ENCODE results near the gene CYB5B. TPM values are rescaled to one million over a fixed set of nuclear protein-coding genes. Genes with fewer than 3 reads are reported as not detected.
A peak's percentile ranks its signal among the peaks of the same experiment; 100 is the strongest.

Gene CYB5B, protein sequence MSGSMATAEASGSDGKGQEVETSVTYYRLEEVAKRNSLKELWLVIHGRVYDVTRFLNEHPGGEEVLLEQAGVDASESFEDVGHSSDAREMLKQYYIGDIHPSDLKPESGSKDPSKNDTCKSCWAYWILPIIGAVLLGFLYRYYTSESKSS
- 97.5 TPM for total RNA-seq (ENCODE audit: insufficient read depth, low replicate concordance)

DNA sequence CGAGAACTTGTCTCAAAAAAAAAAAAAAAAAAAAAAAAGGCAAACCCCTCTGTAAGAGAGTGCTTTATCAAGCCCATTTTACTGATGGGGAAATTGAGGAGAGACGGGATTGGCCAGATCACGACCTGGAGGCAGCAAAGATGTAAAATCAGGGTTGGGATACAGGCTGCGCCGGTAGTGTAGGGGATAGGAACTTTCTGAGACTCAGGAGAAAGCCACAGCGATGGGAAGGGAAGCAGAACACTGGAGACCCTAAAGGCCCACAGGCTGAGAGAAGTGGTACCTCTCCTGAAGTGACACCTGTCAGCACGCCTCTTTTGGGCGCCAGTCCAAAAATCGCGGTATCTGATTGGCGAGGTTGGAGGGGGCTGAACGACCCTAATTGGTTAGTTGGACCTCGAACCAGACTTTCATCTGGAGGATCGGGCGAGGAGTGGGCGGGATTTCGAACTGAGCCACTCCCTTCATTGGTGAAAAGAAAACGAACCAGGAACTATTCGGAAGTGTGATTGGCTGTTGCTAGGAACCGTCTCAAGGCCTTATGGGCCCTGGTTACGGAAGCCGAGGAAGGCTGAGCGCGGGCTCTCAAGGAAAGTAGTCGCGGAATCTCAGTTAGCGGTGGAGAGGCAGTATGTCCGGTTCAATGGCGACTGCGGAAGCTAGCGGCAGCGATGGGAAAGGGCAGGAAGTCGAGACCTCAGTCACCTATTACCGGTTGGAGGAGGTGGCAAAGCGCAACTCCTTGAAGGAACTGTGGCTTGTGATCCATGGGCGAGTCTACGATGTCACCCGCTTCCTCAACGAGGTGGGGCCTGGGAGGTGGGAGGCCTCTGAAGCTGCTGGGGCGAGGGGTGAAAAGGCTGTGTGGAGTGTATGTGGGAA lies at the start of gene CYB5B:
TSS of gene CYB5B (plus strand) at position 567 of the 882 bp plus-strand sequence. CDS start at position 632, 65 bp downstream.
- DNase-seq (ENCODE audit: low spot score), result peak; percentile 99

DNA sequence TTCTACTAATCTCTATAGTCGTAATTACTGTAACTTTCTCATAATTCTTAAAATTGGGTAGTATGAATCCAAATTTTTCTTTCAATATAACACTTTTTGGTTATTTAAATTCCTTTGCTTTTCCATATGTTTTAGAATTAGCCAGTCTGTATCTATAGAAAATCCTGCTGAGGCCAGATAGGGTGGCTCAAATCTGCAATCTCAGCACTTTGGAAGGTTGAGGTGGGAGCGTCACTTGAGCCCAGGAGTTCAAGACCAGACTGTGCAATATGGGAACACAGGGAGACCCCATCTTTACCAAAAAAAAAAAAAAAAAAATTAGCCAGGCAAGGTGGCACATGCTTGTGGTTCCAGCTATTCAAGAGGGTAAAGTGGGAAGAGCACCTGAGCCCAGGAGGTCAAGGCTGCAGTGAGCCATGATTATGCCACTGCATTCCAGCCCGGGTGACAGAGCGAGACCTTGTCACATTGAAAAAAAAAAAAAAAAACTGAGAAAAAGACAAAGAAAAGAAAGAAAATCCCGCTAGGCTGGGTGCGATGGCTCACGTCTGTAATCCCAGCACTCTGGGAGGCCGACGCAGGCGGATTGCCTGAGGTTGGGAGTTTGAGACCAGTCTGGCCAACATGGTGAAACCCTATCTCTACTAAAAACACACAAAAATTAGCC lies 47.9 kb upstream of the CYB5B start:
- DNase-seq (ENCODE audit: low spot score), result no peak

DNA sequence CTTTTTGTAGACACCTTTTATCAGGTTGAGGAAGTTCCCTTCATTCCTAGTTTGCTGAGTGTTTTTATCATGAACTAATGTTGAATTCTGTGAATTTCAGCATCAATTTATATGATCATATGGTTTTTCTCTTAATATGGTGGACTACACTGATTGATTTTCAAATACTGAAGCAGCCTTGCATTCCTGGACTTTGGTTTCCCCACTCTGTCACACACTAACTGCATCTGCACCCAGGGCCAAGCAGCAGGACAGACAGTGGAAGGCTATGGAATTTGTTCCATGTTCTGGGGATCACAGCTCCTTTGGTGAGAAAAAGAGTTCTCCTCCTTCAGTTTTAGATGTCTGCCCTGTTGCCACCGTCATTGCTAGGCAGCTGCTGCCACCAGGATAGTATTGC lies 46.4 kb upstream of the CYB5B start:
- no peak for DNase-seq (ENCODE audit: low spot score)

DNA sequence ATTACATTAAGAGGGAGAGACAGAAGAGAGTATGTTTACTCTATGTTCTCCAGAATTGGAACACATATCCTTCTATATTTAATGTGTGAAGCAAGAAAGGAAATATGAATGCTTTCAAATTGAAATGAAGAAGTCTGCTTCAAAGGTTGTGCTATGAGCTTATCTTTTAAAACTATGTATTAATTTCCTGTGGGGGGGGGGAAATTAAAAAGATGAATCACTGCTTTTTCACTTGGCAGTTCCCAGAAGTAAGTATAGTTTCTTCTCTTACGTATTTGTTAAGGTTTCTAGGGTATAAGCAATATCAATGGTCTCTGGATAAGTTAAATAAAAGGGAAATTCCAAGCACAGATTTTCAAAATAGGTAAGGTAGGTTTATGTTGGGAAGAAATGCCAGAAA lies 45.7 kb upstream of the CYB5B start:
- DNase-seq (ENCODE audit: low spot score), result no peak

DNA sequence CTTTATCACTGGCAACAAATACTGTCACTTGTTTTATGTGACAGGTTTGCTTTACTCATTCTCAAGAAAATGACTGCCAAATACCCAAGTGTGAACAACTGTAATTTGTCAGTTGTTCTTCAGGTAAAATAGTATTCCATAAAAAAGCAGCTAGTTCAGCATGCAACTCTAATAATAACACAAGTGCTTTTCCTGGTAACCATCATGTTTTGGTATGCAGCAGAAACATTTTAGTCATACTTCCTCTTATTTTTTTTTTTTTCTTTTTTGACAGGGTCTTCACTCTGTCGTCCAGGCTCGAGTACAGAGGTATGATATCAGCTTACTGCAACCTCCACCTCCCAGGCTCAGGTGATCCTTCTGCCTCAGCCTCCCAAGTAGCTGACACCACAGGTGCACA lies 43.2 kb upstream of the CYB5B start:
- no peak for DNase-seq (ENCODE audit: low spot score)

DNA sequence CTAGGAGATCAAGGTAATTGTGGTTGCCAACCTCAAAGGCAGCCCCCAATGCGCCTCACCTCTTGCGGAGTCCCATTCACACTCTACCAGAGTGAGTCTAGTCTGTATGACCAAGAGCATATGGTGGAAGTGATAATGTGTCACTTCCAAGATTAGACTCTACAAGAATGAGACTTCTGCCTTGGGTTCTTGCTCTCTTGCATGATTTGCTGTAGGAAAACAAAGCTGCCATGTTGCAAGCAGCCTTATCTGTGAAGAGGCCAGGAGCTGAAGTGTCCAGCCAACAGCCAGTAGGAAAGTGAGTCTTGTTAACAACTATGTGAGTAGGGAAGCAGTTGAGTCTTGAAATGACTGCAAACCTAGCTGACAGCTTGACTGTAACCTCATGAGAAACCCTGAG lies 42.0 kb upstream of the CYB5B start:
- DNase-seq (ENCODE audit: low spot score), result no peak

DNA sequence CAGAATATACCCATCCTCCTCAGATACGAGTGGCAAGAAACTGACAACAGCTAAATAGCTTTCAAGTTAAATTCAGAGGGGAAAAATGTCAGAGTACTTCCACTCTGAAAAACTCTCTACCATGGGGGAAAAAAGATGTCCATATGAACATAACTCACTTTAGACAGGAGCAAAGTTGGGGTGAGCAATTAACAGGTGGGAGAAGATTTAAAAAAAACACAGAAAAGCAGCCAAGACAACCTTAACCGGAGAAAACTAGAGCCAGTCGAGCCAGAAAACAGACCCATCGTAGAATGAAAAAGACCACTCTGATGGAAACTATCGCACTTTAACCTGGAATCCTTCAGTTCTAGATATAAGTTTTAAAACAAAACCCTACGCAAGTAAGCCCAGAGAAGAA lies 39.4 kb upstream of the CYB5B start:
- no peak for DNase-seq (ENCODE audit: low spot score)

DNA sequence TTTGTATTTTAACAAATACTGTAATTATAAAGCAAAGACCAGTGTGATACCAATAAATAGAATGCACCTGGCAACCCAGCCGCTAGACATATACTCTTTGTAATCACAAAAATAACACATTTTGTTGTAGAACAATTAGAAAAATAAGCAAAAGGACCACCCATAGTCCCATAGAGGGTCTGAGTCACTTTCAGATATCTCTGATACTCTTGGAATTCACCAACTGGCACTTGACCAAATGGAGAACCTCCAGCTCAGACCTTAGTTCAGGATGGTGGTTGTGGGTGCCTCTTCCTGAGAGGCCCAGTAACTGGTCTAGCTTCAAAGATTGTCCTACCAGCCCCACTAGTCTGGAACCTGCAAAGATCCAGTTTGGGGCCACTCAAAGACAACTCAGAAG lies 37.8 kb upstream of the CYB5B start:
- DNase-seq (ENCODE audit: low spot score), result no peak

DNA sequence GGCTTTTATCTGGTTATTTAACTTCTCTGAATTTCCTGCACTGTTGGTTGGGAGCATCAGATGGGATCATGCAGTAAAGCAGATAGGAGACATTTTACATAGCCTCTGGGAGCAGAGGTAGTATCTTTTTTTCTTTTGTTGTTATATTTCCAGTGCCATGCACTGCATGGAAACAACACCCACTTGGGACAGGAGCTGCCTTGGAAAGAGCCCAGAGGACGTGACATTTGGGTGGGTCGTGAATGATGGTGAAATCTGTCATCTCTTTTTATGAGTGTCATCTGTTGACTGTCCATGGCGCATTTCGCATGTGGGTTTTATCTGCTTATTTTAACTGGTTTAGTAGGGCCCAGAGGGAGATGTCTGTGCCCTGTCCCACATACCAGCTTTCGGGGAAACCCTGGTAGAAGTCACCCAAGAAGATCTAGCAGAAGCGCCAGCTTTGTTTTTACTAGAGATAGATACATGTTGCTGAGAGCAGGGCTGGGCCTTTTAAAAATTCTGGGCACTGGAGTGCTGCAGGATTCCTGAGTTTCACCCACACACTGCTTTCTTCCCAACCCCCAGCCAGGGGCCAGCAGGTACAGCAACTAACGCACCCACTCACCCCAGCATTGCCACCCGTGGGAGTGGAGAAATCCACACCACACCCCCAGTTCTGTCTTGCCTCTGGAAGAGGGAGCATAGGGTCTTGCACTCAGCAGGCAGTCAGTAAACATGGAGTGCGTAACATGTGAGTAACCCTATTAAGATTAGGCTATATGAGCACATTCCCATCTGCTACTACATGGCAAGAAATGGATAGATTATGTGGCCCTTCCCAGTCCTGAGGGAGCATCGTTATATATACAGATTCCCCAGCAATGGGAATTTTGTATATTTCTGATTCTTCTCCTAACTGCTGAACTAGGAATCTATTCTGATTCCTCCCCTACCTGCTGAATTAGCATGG lies 30.2 kb upstream of the CYB5B start:
- no peak for DNase-seq (ENCODE audit: low spot score)

DNA sequence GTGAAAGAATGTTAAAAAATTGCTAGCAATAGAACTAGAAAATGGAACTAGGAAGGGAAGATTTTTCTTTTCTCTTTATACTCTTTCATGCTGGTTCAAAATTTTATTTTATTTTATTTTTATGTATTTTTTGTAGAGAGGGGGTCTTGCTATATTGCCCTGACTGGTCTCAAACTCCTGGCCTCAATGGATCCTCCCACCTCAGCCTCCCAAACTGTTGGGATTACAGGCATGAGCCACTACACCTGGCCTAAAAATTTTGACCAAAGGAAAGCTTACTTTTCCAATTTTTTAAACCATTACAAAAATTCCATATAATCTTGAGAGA lies 28.6 kb upstream of the CYB5B start:
- no peak for DNase-seq (ENCODE audit: low spot score)

DNA sequence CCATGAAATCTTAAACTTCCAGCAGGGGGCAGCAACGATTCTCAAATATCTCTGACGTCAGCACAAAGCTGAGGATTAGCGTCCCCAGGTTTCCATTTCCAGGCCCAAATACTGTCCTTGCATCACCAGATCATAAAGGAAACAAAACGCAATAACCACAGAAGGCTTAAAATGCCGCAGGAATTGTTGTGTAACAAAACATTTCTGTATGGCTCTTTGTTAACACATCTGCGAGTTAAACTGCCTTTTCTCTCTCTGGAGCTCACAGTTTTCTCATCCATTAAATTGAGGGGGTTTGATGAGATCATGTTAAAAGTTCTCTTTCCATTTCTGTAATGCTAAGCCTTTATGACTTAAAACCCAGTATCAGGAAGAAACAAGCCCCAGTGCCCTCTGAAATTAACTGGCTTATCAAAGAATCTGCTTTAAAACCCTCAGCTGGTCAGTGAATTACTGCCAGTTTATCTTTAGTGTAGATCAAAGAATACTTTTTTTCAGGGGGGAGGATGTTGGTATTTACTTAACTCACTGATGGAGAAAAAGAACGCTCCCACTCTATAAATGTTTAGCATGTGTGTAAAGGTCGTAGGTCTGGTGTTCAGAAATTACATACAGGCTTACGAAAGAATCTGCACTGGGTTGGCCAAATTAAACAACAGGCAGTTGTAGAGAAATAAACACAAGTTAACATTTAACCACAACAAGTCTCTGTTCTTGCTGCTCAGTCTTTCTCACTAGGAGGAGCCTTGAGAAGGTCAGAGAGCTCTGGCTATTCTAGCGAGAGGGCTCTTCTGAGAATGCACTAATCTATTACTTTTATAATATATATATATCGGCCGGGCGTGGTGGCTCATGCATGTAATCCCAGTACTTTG lies 28.0 kb upstream of the CYB5B start:
- DNase-seq (ENCODE audit: low spot score), result peak; percentile 93

DNA sequence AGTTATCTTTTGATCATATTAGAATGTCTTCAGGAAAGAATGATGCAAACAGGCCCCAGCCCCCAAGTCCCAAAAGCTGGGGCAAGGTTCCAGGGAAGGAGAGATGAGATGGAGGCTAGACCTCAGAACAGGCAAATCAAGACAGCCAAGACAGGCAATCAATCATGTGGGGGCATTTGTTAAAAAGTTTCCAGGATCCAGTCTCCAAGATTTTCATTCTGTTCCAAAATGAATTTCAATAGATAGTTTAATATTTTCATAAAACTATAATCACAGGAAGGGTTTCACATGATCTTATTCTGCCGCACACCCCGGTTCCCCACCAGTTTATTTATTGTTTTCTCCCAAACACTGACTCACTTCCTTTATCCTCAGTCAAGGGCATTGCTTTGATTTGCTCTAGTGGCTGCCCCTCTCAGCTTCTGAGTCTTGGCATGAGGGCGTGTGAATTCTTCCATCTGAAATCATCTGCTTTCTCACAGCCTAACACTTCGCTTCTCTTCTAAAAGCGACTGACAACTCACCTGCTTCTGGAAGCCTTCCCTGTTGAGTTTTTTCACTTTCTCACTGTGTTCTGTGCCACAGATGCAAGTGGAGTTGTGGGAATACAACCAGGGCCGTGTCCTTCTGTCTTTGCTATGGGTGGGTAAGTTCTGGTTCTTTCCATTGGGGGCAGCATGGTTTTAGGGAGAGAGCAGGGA lies 26.4 kb upstream of the CYB5B start:
- peak; percentile 81 for DNase-seq (ENCODE audit: low spot score)

DNA sequence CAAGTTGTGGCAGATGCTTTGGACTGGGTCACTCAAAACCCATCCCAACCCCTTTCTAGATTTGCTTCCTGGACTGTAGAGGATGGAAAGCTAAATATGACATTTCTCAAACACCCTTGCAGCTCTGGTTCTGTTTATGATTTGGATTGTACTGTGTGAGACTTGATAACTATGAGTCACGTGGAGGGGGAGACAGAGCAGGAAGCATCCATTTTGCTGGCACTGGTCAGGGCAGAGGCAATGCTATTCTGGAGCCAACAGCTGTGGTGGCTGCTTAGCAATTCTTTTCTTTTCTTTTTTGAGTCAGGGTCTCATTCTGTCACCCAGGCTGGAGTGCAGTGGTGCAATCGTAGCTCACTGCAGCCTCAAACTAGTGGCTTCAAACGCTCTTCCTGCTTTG lies 25.1 kb upstream of the CYB5B start:
- no peak for DNase-seq (ENCODE audit: low spot score)

DNA sequence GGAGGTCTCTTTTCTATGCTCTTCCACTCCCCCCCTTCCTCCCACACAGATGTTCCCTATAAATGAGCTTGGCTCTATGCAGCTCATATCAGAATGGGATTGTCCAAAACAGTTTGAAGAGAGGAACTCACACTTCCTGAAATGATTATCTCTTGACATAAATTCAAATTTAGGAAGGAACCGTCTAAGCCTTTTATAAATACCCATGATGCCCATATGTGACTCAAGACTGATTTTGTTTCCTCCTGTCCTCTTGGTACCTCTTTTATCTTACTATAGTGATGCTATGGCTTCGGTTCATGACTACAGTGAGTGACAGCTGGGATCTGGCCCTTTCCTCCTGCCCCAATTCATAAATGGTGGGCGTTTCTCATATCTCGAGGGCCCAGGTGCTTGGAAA lies 22.0 kb upstream of the CYB5B start:
- DNase-seq (ENCODE audit: low spot score), result no peak

DNA sequence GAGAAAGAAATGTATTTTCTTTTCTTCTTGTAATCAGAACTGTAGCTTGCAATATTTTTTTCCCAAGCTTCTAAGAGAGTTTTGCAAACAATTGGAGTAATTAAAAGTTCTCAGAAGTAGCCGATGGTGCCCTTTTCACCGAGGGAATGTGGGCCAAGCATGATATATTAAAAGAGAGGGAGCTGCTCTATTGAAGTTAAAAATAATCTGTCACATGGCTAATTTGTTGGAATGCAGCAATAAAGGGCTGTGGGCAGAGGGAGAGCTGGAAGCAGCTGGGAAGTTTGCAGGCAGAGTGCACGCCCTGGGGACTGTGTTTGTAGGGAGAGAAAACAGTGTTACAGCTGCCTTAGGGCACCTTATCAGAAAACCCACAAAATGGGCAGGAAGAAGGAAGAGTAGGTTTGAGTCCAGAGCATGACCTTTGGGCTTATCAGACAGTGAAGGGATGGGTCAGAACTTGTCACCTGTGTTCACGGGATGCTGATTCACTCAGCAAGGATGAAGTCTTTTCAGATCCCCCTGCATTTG lies 20.1 kb upstream of the CYB5B start:
- peak; percentile 84 for DNase-seq (ENCODE audit: low spot score)

DNA sequence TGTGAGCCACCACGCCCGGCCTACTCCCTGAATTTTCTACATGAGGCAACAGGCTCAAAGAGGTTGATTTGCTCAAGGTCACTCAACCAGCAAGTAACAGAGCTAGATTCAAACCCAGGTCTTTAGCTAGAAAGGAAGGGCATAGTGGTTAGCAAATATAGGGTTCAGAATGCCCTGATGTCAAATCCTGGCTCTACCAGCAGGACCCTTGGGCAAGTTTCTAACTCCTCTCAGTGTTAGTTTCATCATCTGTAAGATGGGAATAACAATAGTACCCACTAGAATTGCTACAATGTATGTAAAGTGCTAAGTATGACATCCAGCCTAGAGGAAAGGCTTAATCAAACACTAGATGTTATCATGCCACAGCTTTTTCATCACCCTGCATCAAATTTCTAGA lies 19.1 kb upstream of the CYB5B start:
- no peak for DNase-seq (ENCODE audit: low spot score)

DNA sequence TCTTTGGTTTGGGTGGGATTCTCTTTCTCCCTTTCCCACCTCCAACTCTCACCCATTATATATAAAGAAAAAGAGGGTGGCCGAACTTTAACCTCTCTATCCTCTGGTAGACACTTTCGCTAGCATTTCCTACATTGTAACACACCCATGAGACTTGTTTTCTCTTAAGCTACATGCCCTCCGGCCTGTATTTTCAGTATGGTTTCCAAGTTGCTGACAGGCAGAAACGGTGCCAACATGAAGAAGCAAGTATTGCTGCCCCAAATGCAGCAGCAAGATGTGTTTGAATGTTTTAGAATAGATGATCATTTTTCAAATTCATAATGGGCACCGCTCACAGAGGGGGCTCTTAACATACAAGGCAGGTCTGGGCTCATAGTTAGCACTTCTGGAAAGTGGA lies 18.7 kb upstream of the CYB5B start:
- no peak for DNase-seq (ENCODE audit: low spot score)

DNA sequence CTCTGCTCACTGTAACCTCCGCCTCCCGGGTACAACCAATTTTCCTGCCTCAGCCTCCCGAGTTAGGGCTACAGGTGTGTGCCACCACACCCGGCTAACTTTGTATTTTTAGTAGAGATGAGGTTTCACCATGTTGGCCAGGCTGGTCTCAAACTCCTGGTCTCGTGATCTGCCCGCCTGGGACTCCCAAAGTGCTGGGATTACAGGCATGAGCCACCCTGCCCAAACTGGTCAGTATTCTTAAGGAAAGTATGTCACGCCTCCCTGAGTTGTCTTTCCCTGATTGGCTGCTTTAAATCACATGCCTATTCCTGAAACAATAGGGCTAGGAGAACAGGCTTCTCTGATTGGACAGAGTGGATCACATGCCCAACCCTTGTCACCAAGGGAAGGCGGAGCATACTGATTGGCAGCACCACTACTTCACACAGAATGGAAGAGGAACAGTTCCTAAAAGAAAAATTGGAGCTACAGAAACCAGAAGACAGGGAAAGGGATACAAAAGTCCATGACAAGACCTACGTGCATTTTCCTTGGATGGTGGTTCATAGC lies 17.6 kb upstream of the CYB5B start:
- DNase-seq (ENCODE audit: low spot score), result no peak

DNA sequence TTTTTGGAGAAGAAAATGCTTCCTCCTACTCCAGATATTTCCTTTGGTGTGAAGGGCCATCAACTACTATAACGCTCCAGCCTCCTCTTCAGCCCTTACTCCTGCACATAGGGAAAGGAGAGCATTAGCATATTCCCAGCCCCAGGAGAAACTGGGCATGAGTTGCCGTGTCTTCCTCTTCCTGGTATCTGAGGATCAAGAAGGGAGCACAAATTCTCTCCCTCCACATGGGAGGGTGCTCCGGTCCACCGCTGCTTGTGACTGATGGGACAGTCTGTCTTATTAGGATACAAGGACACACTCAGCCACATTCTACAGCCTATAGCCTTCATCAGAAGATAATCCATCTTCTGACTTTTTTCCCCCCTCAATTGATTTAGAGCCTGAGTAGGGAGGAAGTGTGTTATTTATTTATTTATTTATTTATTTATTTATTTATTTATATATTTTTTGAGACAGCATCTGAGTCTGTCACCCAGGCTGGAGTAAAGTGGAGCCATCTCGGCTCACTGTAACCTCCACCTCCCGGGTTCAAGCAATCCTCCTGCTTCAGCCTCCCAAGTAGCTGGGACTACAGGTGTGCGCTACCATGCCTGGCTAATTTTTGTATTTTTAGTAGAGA lies 16.6 kb upstream of the CYB5B start:
- no peak for DNase-seq (ENCODE audit: low spot score)

Measured in umbilical cord (tissue), 2 donors.